Body of pancreas (tissue), 4 donors: ENCODE data around the gene CTSE. TPM values are rescaled to one million over a fixed set of nuclear protein-coding genes. Genes with fewer than 3 reads are reported as not detected.
A peak's percentile ranks its signal among the peaks of the same experiment; 100 is the strongest.

ENCODE experiments used
- ATAC-seq: fragments of 150-250 bp; one replicate; pipeline ENCODE4 v1.9.1; 2016
- DNase-seq, 4 donors: peaks; one replicate each; pipeline ENCODE4 v3.0.0-alpha.2; 2019
- H3K27ac ChIP-seq, 4 donors: fragments of 200-600 bp; sonication (generic); 1 replicate in 3 of 4; 2 replicates in 1 of 4; pipeline versions ENCODE4 v1.5.1 to v1.6.1; 2016 to 2019; ENCODE audit warnings: mild to moderate bottlenecking in 1 of 4, mixed read lengths in 1 of 4, moderate library complexity in 1 of 4
- H3K27me3 ChIP-seq, 2 donors: fragments of 200-600 bp; sonication (generic); one replicate each; pipeline ENCODE4 v1.6.0; 2016; ENCODE audit warnings: mild to moderate bottlenecking in 1 of 2
- H3K36me3 ChIP-seq, 2 donors: fragments of 200-600 bp; sonication (generic); replicated peaks in 1 of 2; 2 replicates each; pipeline ENCODE4 v1.5.1; 2016; ENCODE audit warnings: low read depth in 2 of 2; ENCODE audit not compliant: insufficient read depth in 1 of 2
- H3K4me1 ChIP-seq: fragments of 200-600 bp; sonication (generic); one replicate; pipeline ENCODE4 v1.6.0; 2016
- H3K4me3 ChIP-seq, 2 donors: fragments of 200-600 bp; sonication (generic); 1 replicate in 1 of 2; 2 replicates in 1 of 2; pipeline ENCODE4 v1.5.1; 2016 to 2019
- H3K9me3 ChIP-seq, 3 donors: fragments of 200-600 bp; sonication (generic); 1 replicate in 2 of 3; 2 replicates in 1 of 3; pipeline ENCODE4 v1.5.1; 2016
- CTCF ChIP-seq, 7 experiments: fragments of 450-650 bp in 4 of 7; fragments of 200-600 bp in 3 of 7; sonication (generic) in 3 of 7; IDR thresholded peaks; one replicate each; pipeline ENCODE4 v1.5.1; 2016 to 2019; ENCODE audit warnings: antibody characterized with exemption in 7 of 7
- POLR2A ChIP-seq, 3 donors: fragments of 450-650 bp; IDR thresholded peaks; one replicate each; pipeline ENCODE4 v1.6.1; 2016; ENCODE audit warnings: antibody characterized with exemption in 3 of 3, mild to moderate bottlenecking in 2 of 3
- WGBS, 2 donors: methylation state at CpG; one replicate each; pipeline ENCODE4 v1.1.5; 2017; 5-methylcytosine and 5-hydroxymethylcytosine counted together
- intact Hi-C: fragments of 100-400 bp; cut with DNase I; formaldehyde crosslinking; loops from one replicate; pipeline ENCODE4 v1.15.1; 2023
- total RNA-seq, 2 donors: library from RNA; depleted of rRNA; stranded (reverse); fragments of >200 nt; gene quantifications; one replicate each; pipeline ENCODE4 v1.1.0, GENCODE V29; 2016

CTSE gene
- total RNA-seq, 2 donors from 2014 or later, result 4.9 to 28.3 TPM

GRCh38 chr1:206004826-206005225, 18.9 kb downstream of the CTSE start:
- intact Hi-C loops, result no loop called here
- DNase-seq, result no peak
- H3K27ac ChIP-seq, result peak overlapping the region in 2 of 4 donors; percentile 61
- no peaks in the 10 kb centered on the region for H3K9me3 ChIP-seq
- 66 to 69% methylated on average over 11 to 12 of the region's 12 CpGs for WGBS, 2 donors
- no peak for TF ChIP-seq CTCF (IDR thresholded peaks at IDR 0.05)
- TF ChIP-seq POLR2A (IDR thresholded peaks at IDR 0.05), result no peak
- H3K27me3 ChIP-seq, result no peaks in the 10 kb centered on the region
- ATAC-seq, result peak; percentile 13
- no peaks in the 10 kb centered on the region for H3K36me3 ChIP-seq
- peaks cover 6% of the 10 kb centered on the region for H3K4me1 ChIP-seq
- no peak overlapping the region for H3K4me3 ChIP-seq

- H3K27me3 ChIP-seq, result no peaks in the 10 kb centered on the region
- ATAC-seq (no peak), DNase-seq (no peak)
- H3K4me3 ChIP-seq, result no peak overlapping the region
- no peaks in the 10 kb centered on the region for H3K36me3 ChIP-seq
- no peaks in the 10 kb centered on the region for H3K9me3 ChIP-seq
- intact Hi-C loops, result no loop called here
- peaks cover 6% of the 10 kb centered on the region for H3K4me1 ChIP-seq
- H3K27ac ChIP-seq, result no peak overlapping the region
- TF ChIP-seq POLR2A (IDR thresholded peaks at IDR 0.05) (no peak), CTCF (IDR thresholded peaks at IDR 0.05) (no peak)
- WGBS, 2 donors, result 86 to 89% methylated on average over 7 of the region's 7 CpGs
These were observed 19.6 kb downstream of the CTSE start for GRCh38 chr1:206003854-206004800.

GRCh38 chr1:206002871-206003801, 20.6 kb downstream of the CTSE start, which contains the start of gene RAB7B:
Gene RAB7B, minus strand, starts transcription at chr1:206003395. Its CDS starts 9,260 bp downstream, at chr1:205994135.
- TF ChIP-seq CTCF (IDR thresholded peaks at IDR 0.05) (no peak), POLR2A (IDR thresholded peaks at IDR 0.05) (no peak)
- Histone ChIP-seq H3K36me3 (no peaks in the 10 kb centered on the region), H3K27ac (peak within 1 kb of the TSS in 1 of 4 donors; percentile 2), H3K9me3 (no peaks in the 10 kb centered on the region), H3K4me3 (no peak within 1 kb of the TSS), H3K4me1 (peaks cover 6% of the 10 kb centered on the region), H3K27me3 (no peaks in the 10 kb centered on the region)
- 51 to 61% methylated on average over 9 to 12 of the region's 12 CpGs for WGBS, 2 donors
- DNase-seq (peak in 3 of 4 donors; percentile 36 to 63 (median 45)), ATAC-seq (peak; percentile 68)
- intact Hi-C loops, result no loop called here

GRCh38 chr1:206002160-206002559, 21.5 kb downstream of the CTSE start:
- WGBS, 2 donors, result 92% methylated on average over 3 of the region's 3 CpGs
- Histone ChIP-seq H3K27me3 (no peaks in the 10 kb centered on the region), H3K36me3 (no peaks in the 10 kb centered on the region), H3K4me1 (peaks cover 6% of the 10 kb centered on the region), H3K4me3 (no peak overlapping the region), H3K27ac (no peak overlapping the region), H3K9me3 (no peaks in the 10 kb centered on the region)
- no peak for TF ChIP-seq POLR2A (IDR thresholded peaks at IDR 0.05)
- no peak for TF ChIP-seq CTCF (IDR thresholded peaks at IDR 0.05)
- intact Hi-C loops, result no loop called here
- ATAC-seq (no peak), DNase-seq (no peak)
